Neuronal stem cell (in vitro differentiated cells): ENCODE results near the gene COQ9.

ENCODE experiments used
- DNase-seq: peaks from one replicate; pipeline ENCODE4 v3.0.0-alpha.2; 2013; ENCODE audit warnings: low spot score
- H2AFZ ChIP-seq: one replicate; pipeline ENCODE4 v1.6.1; 2013; ENCODE audit warnings: mild to moderate bottlenecking, low read length, inconsistent platforms
- H2AK5ac ChIP-seq: 2 replicates; pipeline ENCODE4 v1.6.1; 2013; ENCODE audit warnings: low read depth, mild to moderate bottlenecking, inconsistent platforms, low read length, moderate library complexity, mixed read lengths
- H2BK120ac ChIP-seq: 2 replicates; pipeline ENCODE4 v1.6.1; 2013; ENCODE audit warnings: low read depth, mild to moderate bottlenecking, inconsistent platforms, low read length, moderate library complexity, mixed read lengths
- H2BK12ac ChIP-seq: one replicate; pipeline ENCODE4 v1.6.1; 2013; ENCODE audit warnings: low read length, inconsistent platforms
- H2BK15ac ChIP-seq: 2 replicates; pipeline ENCODE4 v1.6.1; 2013; ENCODE audit warnings: mild to moderate bottlenecking, low read length, inconsistent platforms, mixed read lengths
- H2BK5ac ChIP-seq: one replicate; pipeline ENCODE4 v1.6.1; 2013; ENCODE audit warnings: inconsistent platforms, mild to moderate bottlenecking, low read length, moderate library complexity
- H3K14ac ChIP-seq: one replicate; pipeline ENCODE4 v1.6.1; 2013; ENCODE audit warnings: low read length, inconsistent platforms
- H3K18ac ChIP-seq: 2 replicates; pipeline ENCODE4 v1.6.1; 2013; ENCODE audit warnings: low read length, inconsistent platforms
- H3K23ac ChIP-seq: 2 replicates; pipeline ENCODE4 v1.6.1; 2013; ENCODE audit warnings: low read depth, mild to moderate bottlenecking, mixed read lengths, low read length, inconsistent platforms; ENCODE audit not compliant: poor library complexity
- H3K27ac ChIP-seq: replicated peaks from 3 replicates; pipeline ENCODE4 v1.5.1; 2013; ENCODE audit warnings: low read length, inconsistent platforms
- H3K27me3 ChIP-seq, 3 experiments: 2 replicates each; pipeline ENCODE4 v1.6.1; 2013; ENCODE audit warnings: low read length in 3 of 3, mild to moderate bottlenecking in 2 of 3, inconsistent platforms in 1 of 3, low read depth in 1 of 3, mixed read lengths in 1 of 3, moderate library complexity in 1 of 3; ENCODE audit not compliant: control insufficient read depth in 3 of 3, insufficient read depth in 3 of 3
- H3K36me3 ChIP-seq, 2 donors: replicated peaks in 1 of 2; 2 replicates each; pipeline ENCODE4 v1.6.1; 2013; ENCODE audit warnings: low read length in 2 of 2; ENCODE audit not compliant: control insufficient read depth in 2 of 2, insufficient read depth in 2 of 2
- H3K4ac ChIP-seq: 2 replicates; pipeline ENCODE4 v1.6.1; 2013; ENCODE audit warnings: inconsistent platforms, mild to moderate bottlenecking, low read length, moderate library complexity
- H3K4me1 ChIP-seq, 2 donors: 1 replicate in 1 of 2; 2 replicates in 1 of 2; pipeline ENCODE4 v1.6.1; 2013; ENCODE audit warnings: low read length in 2 of 2, low read depth in 1 of 2; ENCODE audit not compliant: control insufficient read depth in 2 of 2, insufficient read depth in 1 of 2
- H3K4me2 ChIP-seq: one replicate; pipeline ENCODE4 v1.6.1; 2013; ENCODE audit warnings: mild to moderate bottlenecking, low read length, inconsistent platforms; ENCODE audit not compliant: insufficient read depth, poor library complexity, severe bottlenecking
- H3K4me3 ChIP-seq, 2 donors: 2 replicates each; pipeline ENCODE4 v1.5.1; 2013; ENCODE audit warnings: low read length in 2 of 2, mild to moderate bottlenecking in 2 of 2, inconsistent platforms in 1 of 2, moderate library complexity in 1 of 2
- H3K79me1 ChIP-seq: one replicate; pipeline ENCODE4 v1.6.1; 2013; ENCODE audit warnings: low read depth, mild to moderate bottlenecking, inconsistent platforms, low read length, moderate library complexity
- H3K9ac ChIP-seq: one replicate; pipeline ENCODE4 v1.6.1; 2013; ENCODE audit warnings: mild to moderate bottlenecking, low read depth, low read length, inconsistent platforms; ENCODE audit not compliant: poor library complexity
- H3K9me3 ChIP-seq, 2 donors: replicated peaks in 1 of 2; 2 replicates each; pipeline versions ENCODE3 to v1.6.1; 2013; ENCODE audit warnings: low read length in 2 of 2, mild to moderate bottlenecking in 2 of 2, inconsistent platforms in 1 of 2, low read depth in 1 of 2, mixed read lengths in 1 of 2, moderate library complexity in 1 of 2; ENCODE audit not compliant: control insufficient read depth in 2 of 2, insufficient read depth in 1 of 2
- H4K8ac ChIP-seq: one replicate; pipeline ENCODE4 v1.6.1; 2013; ENCODE audit warnings: low read depth, mild to moderate bottlenecking, inconsistent platforms, low read length, moderate library complexity
- H4K91ac ChIP-seq: one replicate; pipeline ENCODE4 v1.6.1; 2013; ENCODE audit warnings: low read length, low read depth, mild to moderate bottlenecking, inconsistent platforms; ENCODE audit not compliant: poor library complexity
- WGBS, 2 donors: extraction: QIAGEN DNeasy Blood & Tissue Kit; methylation state at CpG; one replicate each; pipeline ENCODE4 v1.1.7; 2013; ENCODE audit warnings: missing lambda C conversion rate in 2 of 2, mixed read lengths in 1 of 2; ENCODE audit not compliant: insufficient read length in 2 of 2, insufficient replicate concordance in 1 of 2; ENCODE audit errors: extremely low coverage in 2 of 2; 5-methylcytosine and 5-hydroxymethylcytosine counted together

Gene COQ9

GRCh38 chr16:57409065-57409464 is 38.2 kb upstream of the COQ9 start:
- Histone ChIP-seq H2BK12ac (no peak overlapping the region), H3K27me3 (peaks cover 0 to 9% (median 0%) of the 10 kb centered on the region in 3 experiments), H3K79me1 (no peaks in the 10 kb centered on the region), H3K9ac (no peak overlapping the region), H2AFZ (no peak overlapping the region), H2BK15ac (no peak overlapping the region), H4K8ac (no peak overlapping the region), H3K36me3 (no peaks in the 10 kb centered on the region), H3K9me3 (no peaks in the 10 kb centered on the region), H3K18ac (no peak overlapping the region), H3K4me3 (no peak overlapping the region), H3K23ac (no peak overlapping the region), H3K4me1 (no peaks in the 10 kb centered on the region), H3K4me2 (no peak overlapping the region), H4K91ac (no peak overlapping the region), H3K14ac (no peak overlapping the region), H2BK120ac (no peak overlapping the region), H2AK5ac (no peak overlapping the region), H3K27ac (no peak overlapping the region), H2BK5ac (no peak overlapping the region), H3K4ac (no peak overlapping the region)
- no CpG with 5 or more reads among the region's 5 CpGs for WGBS, 2 donors
- DNase-seq, result no peak

- H4K91ac ChIP-seq, result no peak overlapping the region
- DNase-seq, result no peak
- WGBS, 2 donors, result no CpG with 5 or more reads among the region's 14 CpGs
Observed at GRCh38 chr16:57409870-57410587, 37.2 kb upstream of the COQ9 start.

GRCh38 chr16:57411362-57411976 is 35.8 kb upstream of the COQ9 start:
- Histone ChIP-seq H3K14ac (no peak overlapping the region), H2BK12ac (peak overlapping the region; percentile 34), H4K91ac (no peak overlapping the region), H3K27ac (no peak overlapping the region), H4K8ac (no peak overlapping the region), H3K4me3 (no peak overlapping the region), H2AK5ac (peak overlapping the region; percentile 50), H3K36me3 (no peaks in the 10 kb centered on the region), H2BK5ac (no peak overlapping the region), H3K27me3 (peaks cover 0 to 9% (median 0%) of the 10 kb centered on the region in 3 experiments), H2BK120ac (no peak overlapping the region), H3K9me3 (no peaks in the 10 kb centered on the region), H3K23ac (no peak overlapping the region), H3K18ac (peak overlapping the region; percentile 76), H3K4me2 (no peak overlapping the region), H3K4ac (no peak overlapping the region), H3K9ac (peak overlapping the region; percentile 56), H2AFZ (peak overlapping the region; percentile 64), H3K79me1 (no peaks in the 10 kb centered on the region), H2BK15ac (no peak overlapping the region), H3K4me1 (peaks cover 3 to 8% of the 10 kb centered on the region in 2 donors)
- DNase-seq, result no peak
- no CpG with 5 or more reads among the region's 12 CpGs for WGBS, 2 donors

More at GRCh38 chr16:57409870-57410587, 37.2 kb upstream of the COQ9 start:
- Histone ChIP-seq H4K8ac (peak overlapping the region; percentile 75), H3K9ac (peak overlapping the region; percentile 38), H2BK15ac (no peak overlapping the region), H3K4me1 (no peaks in the 10 kb centered on the region), H3K36me3 (no peaks in the 10 kb centered on the region), H2AFZ (no peak overlapping the region), H3K4me2 (no peak overlapping the region), H2BK5ac (no peak overlapping the region), H2BK12ac (no peak overlapping the region), H3K14ac (no peak overlapping the region), H2AK5ac (no peak overlapping the region), H2BK120ac (no peak overlapping the region), H3K9me3 (no peaks in the 10 kb centered on the region), H3K27me3 (peaks cover 0 to 9% (median 0%) of the 10 kb centered on the region in 3 experiments), H3K4ac (no peak overlapping the region), H3K79me1 (no peaks in the 10 kb centered on the region), H3K4me3 (no peak overlapping the region), H3K18ac (peak overlapping the region; percentile 66), H3K27ac (no peak overlapping the region), H3K23ac (no peak overlapping the region)

- H2AK5ac ChIP-seq, result peak overlapping the region; percentile 78
- H3K9ac ChIP-seq, result no peak overlapping the region
- WGBS, 2 donors, result no CpG with 5 or more reads among the region's 9 CpGs
- H3K14ac ChIP-seq, result no peak overlapping the region
- peak overlapping the region; percentile 31 for H3K23ac ChIP-seq
- H3K4me3 ChIP-seq, result no peak overlapping the region
- no peak overlapping the region for H3K18ac ChIP-seq
- H2AFZ ChIP-seq, result no peak overlapping the region
- no peak overlapping the region for H3K4me2 ChIP-seq
- no peak overlapping the region for H4K8ac ChIP-seq
- H3K9me3 ChIP-seq, result no peaks in the 10 kb centered on the region
- no peak overlapping the region for H2BK15ac ChIP-seq
- H3K27me3 ChIP-seq, result peaks cover 0 to 9% (median 0%) of the 10 kb centered on the region in 3 experiments
- no peak overlapping the region for H3K4ac ChIP-seq
- H3K36me3 ChIP-seq, result no peaks in the 10 kb centered on the region
- H3K79me1 ChIP-seq, result no peaks in the 10 kb centered on the region
- H3K27ac ChIP-seq, result no peak overlapping the region
- H3K4me1 ChIP-seq, result peaks cover 8 to 12% of the 10 kb centered on the region in 2 donors
- no peak overlapping the region for H2BK5ac ChIP-seq
- H2BK120ac ChIP-seq, result no peak overlapping the region
- DNase-seq, result no peak
- no peak overlapping the region for H2BK12ac ChIP-seq
- no peak overlapping the region for H4K91ac ChIP-seq
Observed at GRCh38 chr16:57412584-57412983, 34.7 kb upstream of the COQ9 start.
